ENCODE measurements around the gene SGSM2. TPM values are rescaled to one million over a fixed set of nuclear protein-coding genes. Genes with fewer than 3 reads are reported as not detected.

SGSM2 gene
- total RNA-seq, 5 donors from 2014 or later (not counting 1 experiment from before 2014, with no cell fraction given): 124 to 172 (median 160) TPM

DNA sequence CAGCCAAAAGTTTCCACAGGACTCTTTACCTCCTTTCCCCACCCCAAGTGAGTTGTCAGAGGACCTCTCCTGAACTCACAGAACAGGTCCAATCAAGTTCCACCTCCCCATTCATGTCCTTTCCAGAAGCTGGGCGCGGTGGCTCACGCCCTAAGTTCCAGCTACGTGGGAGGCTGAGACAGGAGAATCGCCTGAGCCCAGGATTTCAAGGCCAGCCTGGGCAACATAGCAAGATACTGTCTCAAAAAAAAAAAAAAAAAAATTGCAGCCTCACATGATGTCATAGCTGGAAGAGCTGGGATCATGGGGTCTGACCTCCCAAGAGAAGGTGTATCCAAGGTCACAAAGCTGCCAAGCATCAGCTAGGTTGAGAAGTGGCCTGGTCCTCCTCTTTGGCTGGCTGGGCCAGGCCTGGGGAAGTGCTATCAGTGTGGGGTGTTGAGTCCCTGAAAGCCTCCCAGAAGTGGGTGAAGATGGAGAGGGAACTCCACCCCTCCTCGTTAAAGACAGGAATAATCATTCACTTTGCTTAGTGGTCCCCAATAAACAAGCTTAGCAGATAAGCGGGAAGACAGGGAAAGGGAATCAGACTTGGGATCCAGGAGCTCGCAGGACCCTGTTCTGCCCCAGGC is 69.1 kb downstream of the SGSM2 start:
- Mint-ChIP-seq H3K36me3 (no peaks in the 10 kb centered on the region), H3K4me1 (peaks cover 11 to 30% (median 23%) of the 10 kb centered on the region in 3 donors), H3K4me3 (no peak overlapping the region), H3K9me3 (no peaks in the 10 kb centered on the region), H3K27me3 (no peaks in the 10 kb centered on the region), H3K27ac (peak overlapping the region in 1 of 2 donors; percentile 48)
- Histone ChIP-seq H3K9me3 (no peaks in the 10 kb centered on the region), H3K27me3 (replicated peaks in 1 of 2; ENCODE audit: control insufficient read depth in 2 of 2, extremely low read depth in 1 of 2, insufficient read depth in 2 of 2, low read length in 1 of 2) (no peaks in the 10 kb centered on the region), H3K4me1 (ENCODE audit: control insufficient read depth in 1 of 2, extremely low read depth in 1 of 2, insufficient read depth in 2 of 2, low read length in 2 of 2) (peaks cover 3 to 14% of the 10 kb centered on the region in 2 experiments), H3K4me3 (ENCODE audit: control insufficient read depth in 1 of 2, extremely low read depth in 1 of 2, low read length in 1 of 2) (no peak overlapping the region), H3K36me3 (ENCODE audit: control insufficient read depth in 2 of 2, extremely low read depth in 1 of 2, insufficient read depth in 1 of 2, low read length in 1 of 2) (no peaks in the 10 kb centered on the region), H3K27ac (ENCODE audit: low read length) (no peak overlapping the region)
- ChIA-PET POLR2A (no interaction called here), CTCF (interaction anchor here (0.5 to 2.5 kb wide), 4 partner anchors 10 to 175 kb away, joined by 4 to 11 read pairs (median 7); no protein-coding TSS in a partner anchor)
- 92% methylated on average over 4 of the region's 8 CpGs for WGBS (ENCODE audit: insufficient coverage)
- no peak for ATAC-seq (replicated peaks in 1 of 4)
- no peak for DNase-seq

GRCh38 chr17:2406903-2407790 is 69.8 kb downstream of the SGSM2 start:
- peaks cover 8 to 26% (median 23%) of the 10 kb centered on the region in 3 donors for H3K4me1 Mint-ChIP-seq
- Histone ChIP-seq H3K36me3 (ENCODE audit: control insufficient read depth in 2 of 2, extremely low read depth in 1 of 2, insufficient read depth in 1 of 2, low read length in 1 of 2) (no peaks in the 10 kb centered on the region), H3K4me3 (ENCODE audit: control insufficient read depth in 1 of 2, extremely low read depth in 1 of 2, low read length in 1 of 2) (no peak overlapping the region), H3K4me1 (ENCODE audit: control insufficient read depth in 1 of 2, extremely low read depth in 1 of 2, insufficient read depth in 2 of 2, low read length in 2 of 2) (peaks cover 3 to 9% of the 10 kb centered on the region in 2 experiments), H3K27me3 (replicated peaks in 1 of 2; ENCODE audit: control insufficient read depth in 2 of 2, extremely low read depth in 1 of 2, insufficient read depth in 2 of 2, low read length in 1 of 2) (no peaks in the 10 kb centered on the region), H3K27ac (ENCODE audit: low read length) (no peak overlapping the region), H3K9me3 (no peaks in the 10 kb centered on the region)
- no peaks in the 10 kb centered on the region for H3K27me3 Mint-ChIP-seq
- ATAC-seq (replicated peaks in 1 of 4) (no peak), DNase-seq (no peak)
- ChIA-PET CTCF (interaction anchor here (0.5 to 2.5 kb wide), 4 partner anchors 9 to 174 kb away, joined by 4 to 11 read pairs (median 7); no protein-coding TSS in a partner anchor), POLR2A (no interaction called here)
- H3K27ac Mint-ChIP-seq: peak overlapping the region in 1 of 2 donors; percentile 48
- 59% methylated on average over 11 of the region's 15 CpGs for WGBS (ENCODE audit: insufficient coverage)
- no peaks in the 10 kb centered on the region for H3K9me3 Mint-ChIP-seq
- H3K36me3 Mint-ChIP-seq: no peaks in the 10 kb centered on the region
- H3K4me3 Mint-ChIP-seq: no peak overlapping the region

DNA sequence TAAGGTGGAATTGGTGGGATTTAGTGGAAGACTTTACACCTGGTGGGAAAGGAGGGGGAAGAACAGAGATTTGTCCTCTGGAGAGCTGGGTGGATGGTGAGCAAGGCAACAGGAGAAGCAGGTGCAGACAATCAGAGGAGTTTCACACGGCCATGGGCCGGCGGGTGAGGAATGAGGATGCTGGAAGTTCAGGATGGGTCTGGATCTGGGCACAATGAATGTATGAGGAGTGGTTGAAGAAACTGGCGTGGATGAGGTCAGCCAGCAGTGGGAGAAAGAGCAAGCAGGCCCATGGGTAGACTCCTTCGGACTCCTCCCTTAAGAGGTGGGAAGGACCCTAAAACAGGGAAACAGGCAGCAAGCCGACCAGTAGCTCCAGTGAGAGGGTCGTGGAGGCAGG is 73.7 kb downstream of the SGSM2 start:
- Mint-ChIP-seq H3K27ac (no peak overlapping the region), H3K4me3 (no peak overlapping the region), H3K4me1 (peaks cover under 1 to 7% (median 6%) of the 10 kb centered on the region in 3 donors), H3K36me3 (peaks cover 5% of the 10 kb centered on the region), H3K27me3 (no peaks in the 10 kb centered on the region), H3K9me3 (no peaks in the 10 kb centered on the region)
- ATAC-seq (replicated peaks in 1 of 4): no peak
- Histone ChIP-seq H3K36me3 (ENCODE audit: control insufficient read depth in 2 of 2, extremely low read depth in 1 of 2, insufficient read depth in 1 of 2, low read length in 1 of 2) (peaks cover 5 to 6% of the 10 kb centered on the region in 2 donors), H3K9me3 (no peaks in the 10 kb centered on the region), H3K27me3 (replicated peaks in 1 of 2; ENCODE audit: control insufficient read depth in 2 of 2, extremely low read depth in 1 of 2, insufficient read depth in 2 of 2, low read length in 1 of 2) (no peaks in the 10 kb centered on the region), H3K4me1 (ENCODE audit: control insufficient read depth in 1 of 2, extremely low read depth in 1 of 2, insufficient read depth in 2 of 2, low read length in 2 of 2) (peaks cover 0 to under 1% of the 10 kb centered on the region in 2 experiments), H3K27ac (ENCODE audit: low read length) (no peak overlapping the region), H3K4me3 (ENCODE audit: control insufficient read depth in 1 of 2, extremely low read depth in 1 of 2, low read length in 1 of 2) (no peak overlapping the region)
- 97% methylated on average over 7 of the region's 7 CpGs for WGBS (ENCODE audit: insufficient coverage)
- CTCF ChIA-PET: interaction anchor here in 1 of 2 donors (0.6 to 1.0 kb wide), 2 partner anchors 28 to 274 kb away, joined by 3 to 7 read pairs; no protein-coding TSS in a partner anchor
- no peak for DNase-seq
- POLR2A ChIA-PET: interaction anchor here (1.1 to 1.4 kb wide), 2 partner anchors 9 to 27 kb away, joined by 3 to 6 read pairs; no protein-coding TSS in a partner anchor

DNA sequence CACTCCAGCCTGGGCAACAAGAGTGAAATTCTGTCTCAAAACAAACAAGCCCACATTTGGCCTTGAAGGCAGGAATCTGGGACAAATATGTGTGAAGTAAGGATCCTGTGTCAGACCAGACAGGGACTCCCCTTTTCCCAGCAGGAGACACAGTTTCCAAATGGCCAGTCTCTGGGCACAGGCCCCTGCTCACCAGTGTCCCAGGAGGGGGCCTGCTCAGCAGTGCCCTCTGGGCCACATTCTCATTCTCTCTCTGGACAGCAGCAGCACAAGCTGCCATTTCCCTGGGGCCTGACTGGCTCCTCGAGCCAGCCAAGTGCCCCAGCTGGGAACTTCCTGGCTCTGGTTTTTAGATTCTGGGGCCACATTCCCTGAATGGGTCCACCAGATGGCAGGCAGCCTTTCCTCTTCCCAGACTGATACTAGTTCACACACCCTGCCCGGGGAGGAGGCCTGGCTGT is 75.3 kb downstream of the SGSM2 start:
- Mint-ChIP-seq H3K36me3 (peaks cover 10% of the 10 kb centered on the region), H3K27ac (no peak overlapping the region)
- no peak for ATAC-seq (replicated peaks in 1 of 4)

DNA sequence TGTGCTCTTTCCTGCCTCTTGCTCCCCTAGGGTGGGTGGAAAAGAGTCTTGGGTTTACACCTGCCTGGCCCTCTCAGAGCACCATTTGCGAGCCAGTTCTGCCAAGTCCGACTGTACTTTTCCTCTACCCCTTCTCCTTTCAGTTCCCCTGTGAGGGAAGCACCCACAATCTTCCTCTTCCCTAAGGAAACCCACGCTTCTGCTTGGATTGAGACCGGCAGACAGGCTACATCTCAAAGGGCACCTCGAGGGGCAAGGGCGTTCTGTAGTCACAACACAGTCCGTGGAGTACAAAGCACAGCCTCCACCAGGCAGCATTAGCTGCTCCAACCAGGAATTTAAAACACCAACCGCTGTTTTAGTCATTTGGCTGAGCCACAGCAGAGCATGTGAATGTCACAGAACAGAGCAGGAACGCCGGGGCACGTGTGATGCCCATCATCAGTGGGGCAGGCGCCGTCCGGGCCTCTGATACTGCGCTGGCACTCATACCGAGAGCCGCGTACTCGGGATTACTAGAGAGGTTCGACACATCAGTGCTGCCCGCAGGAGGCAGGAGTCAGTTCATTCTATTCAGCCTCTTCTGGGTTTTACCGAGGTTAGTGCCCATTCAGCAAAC is 77.3 kb downstream of the SGSM2 start:
- no peak for DNase-seq
- H3K4me1 Mint-ChIP-seq: peaks cover 0 to 3% (median 2%) of the 10 kb centered on the region in 3 donors
- no peaks in the 10 kb centered on the region for H3K9me3 Mint-ChIP-seq
- CTCF ChIA-PET: interaction anchor here (1.0 to 3.5 kb wide), 3 partner anchors 29 to 32 kb away, joined by 5 to 49 read pairs (median 11); no protein-coding TSS in a partner anchor
- Histone ChIP-seq H3K9me3 (no peaks in the 10 kb centered on the region), H3K4me3 (ENCODE audit: control insufficient read depth in 1 of 2, extremely low read depth in 1 of 2, low read length in 1 of 2) (no peak overlapping the region), H3K27ac (ENCODE audit: low read length) (no peak overlapping the region), H3K27me3 (replicated peaks in 1 of 2; ENCODE audit: control insufficient read depth in 2 of 2, extremely low read depth in 1 of 2, insufficient read depth in 2 of 2, low read length in 1 of 2) (no peaks in the 10 kb centered on the region), H3K4me1 (ENCODE audit: control insufficient read depth in 1 of 2, extremely low read depth in 1 of 2, insufficient read depth in 2 of 2, low read length in 2 of 2) (peaks cover 0 to 3% of the 10 kb centered on the region in 2 experiments), H3K36me3 (ENCODE audit: control insufficient read depth in 2 of 2, extremely low read depth in 1 of 2, insufficient read depth in 1 of 2, low read length in 1 of 2) (peaks cover 9 to 23% of the 10 kb centered on the region in 2 donors)
- WGBS (ENCODE audit: insufficient coverage): 95% methylated on average over 21 of the region's 22 CpGs
- POLR2A ChIA-PET: interaction anchor here (0.6 to 0.8 kb wide), 3 partner anchors 10 to 585 kb away, joined by 6 to 8 read pairs (median 6); partner anchors contain the start of genes RPA1 (in 1 of the 2) and SMYD4 (in 1 of the 2)
- no peak overlapping the region for H3K4me3 Mint-ChIP-seq
- no peaks in the 10 kb centered on the region for H3K27me3 Mint-ChIP-seq
- H3K36me3 Mint-ChIP-seq: peaks cover 20% of the 10 kb centered on the region
- ATAC-seq (replicated peaks in 1 of 4): no peak
- no peak overlapping the region for H3K27ac Mint-ChIP-seq

More for the DNA sequence above, 75.3 kb downstream of the SGSM2 start:
- Mint-ChIP-seq H3K9me3 (no peaks in the 10 kb centered on the region), H3K4me1 (peaks cover 0 to 3% (median 2%) of the 10 kb centered on the region in 3 donors), H3K27me3 (no peaks in the 10 kb centered on the region), H3K4me3 (no peak overlapping the region)
- Histone ChIP-seq H3K4me3 (ENCODE audit: control insufficient read depth in 1 of 2, extremely low read depth in 1 of 2, low read length in 1 of 2) (no peak overlapping the region), H3K27ac (ENCODE audit: low read length) (no peak overlapping the region), H3K4me1 (ENCODE audit: control insufficient read depth in 1 of 2, extremely low read depth in 1 of 2, insufficient read depth in 2 of 2, low read length in 2 of 2) (peaks cover 0 to 3% of the 10 kb centered on the region in 2 experiments), H3K27me3 (replicated peaks in 1 of 2; ENCODE audit: control insufficient read depth in 2 of 2, extremely low read depth in 1 of 2, insufficient read depth in 2 of 2, low read length in 1 of 2) (no peaks in the 10 kb centered on the region), H3K36me3 (ENCODE audit: control insufficient read depth in 2 of 2, extremely low read depth in 1 of 2, insufficient read depth in 1 of 2, low read length in 1 of 2) (peaks cover 9 to 12% of the 10 kb centered on the region in 2 donors), H3K9me3 (no peaks in the 10 kb centered on the region)
- ChIA-PET POLR2A (interaction anchor here in 1 of 2 donors (0.6 kb wide), 1 partner anchor 8 kb away, joined by 3 read pairs; no protein-coding TSS in a partner anchor), CTCF (interaction anchor here in 1 of 2 donors (1.2 to 2.5 kb wide), 2 partner anchors 10 to 30 kb away, joined by 3 to 11 read pairs; no protein-coding TSS in a partner anchor)
- 86% methylated on average over 1 of the region's 2 CpGs for WGBS (ENCODE audit: insufficient coverage)
- DNase-seq: no peak
